Measurements from ENCODE around the gene MED28.
"Not testable (repeated sequence)": the region's sequence is repeated elsewhere in the genome, so short reads cannot be mapped to it uniquely, and the experiment has no call there.

The MED28 gene

DNA sequence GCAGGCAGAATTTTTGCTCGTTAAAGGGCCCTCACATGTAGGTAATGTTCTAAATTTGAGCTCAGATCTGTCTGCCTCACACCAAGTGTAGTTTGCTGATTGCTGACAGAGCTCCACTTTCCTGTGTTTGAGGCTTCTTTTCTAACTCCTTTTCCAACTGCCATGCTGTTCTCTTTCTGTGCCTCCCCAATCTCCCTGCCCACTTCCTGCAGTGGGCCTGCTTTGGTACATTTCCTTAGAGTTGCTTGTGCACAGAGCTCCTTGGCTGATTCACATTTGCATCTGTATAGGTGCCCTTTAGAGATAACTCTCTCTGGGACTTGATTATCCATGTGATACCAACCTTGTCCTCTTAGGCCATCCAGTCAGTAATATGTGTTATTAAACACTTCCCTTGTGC, 4.5 kb downstream of the MED28 start:
- no peak for DNase-seq

DNA sequence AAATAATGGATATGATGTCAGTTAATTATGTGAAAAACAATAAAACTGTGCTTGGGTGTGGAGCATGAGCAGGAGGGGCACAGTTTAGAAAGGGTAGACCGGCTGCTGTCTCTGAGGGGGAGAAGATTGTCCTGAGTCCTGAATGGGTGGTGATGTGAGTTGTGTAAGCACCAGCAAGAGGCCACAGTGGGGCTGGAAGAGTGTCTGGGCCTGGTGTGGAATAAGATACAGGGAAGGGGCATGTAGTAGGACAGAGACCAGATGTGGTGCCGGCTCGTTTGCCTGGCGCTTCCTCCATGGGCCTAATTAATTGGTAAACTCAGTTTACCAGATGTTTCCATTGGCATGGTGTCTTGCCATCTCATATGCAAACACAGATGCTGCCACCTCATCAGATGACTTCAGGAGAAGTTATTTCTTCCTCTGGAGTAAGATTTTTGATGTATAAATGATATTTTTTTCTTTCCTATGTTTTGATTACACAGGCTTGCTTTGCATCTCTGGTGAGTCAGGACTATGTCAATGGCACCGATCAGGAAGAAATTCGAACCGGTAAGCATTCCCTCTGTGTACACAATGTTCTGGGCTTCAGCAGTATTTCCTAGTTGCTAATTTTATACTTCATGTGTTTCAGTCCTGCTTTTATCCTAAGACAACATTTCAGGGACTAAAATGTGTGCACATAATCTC, 5.1 kb downstream of the MED28 start:
- no peak for DNase-seq

- no peak for DNase-seq
Measured at GRCh38 chr4:17623451-17624001, 9.1 kb downstream of the MED28 start.

DNA sequence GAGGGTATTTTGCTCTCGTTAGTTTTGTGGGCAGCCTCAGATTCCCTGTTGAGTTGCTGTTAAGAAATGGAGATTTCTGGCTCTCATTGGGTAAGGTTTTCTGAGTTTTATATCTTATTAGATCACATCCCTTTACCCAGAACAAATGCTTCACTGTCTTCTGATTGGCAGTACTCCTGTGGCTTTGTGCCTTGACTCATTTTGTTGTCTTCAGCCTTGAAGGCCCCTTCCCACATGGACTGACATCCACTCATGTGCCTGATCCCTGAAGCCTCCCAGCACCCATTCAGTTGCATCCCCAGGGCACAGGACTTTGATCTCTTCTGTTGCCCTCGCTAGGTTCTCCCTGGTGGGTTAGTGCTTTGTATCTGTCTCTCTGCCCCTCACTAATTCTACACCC, 10.4 kb downstream of the MED28 start:
- no peak for DNase-seq

DNA sequence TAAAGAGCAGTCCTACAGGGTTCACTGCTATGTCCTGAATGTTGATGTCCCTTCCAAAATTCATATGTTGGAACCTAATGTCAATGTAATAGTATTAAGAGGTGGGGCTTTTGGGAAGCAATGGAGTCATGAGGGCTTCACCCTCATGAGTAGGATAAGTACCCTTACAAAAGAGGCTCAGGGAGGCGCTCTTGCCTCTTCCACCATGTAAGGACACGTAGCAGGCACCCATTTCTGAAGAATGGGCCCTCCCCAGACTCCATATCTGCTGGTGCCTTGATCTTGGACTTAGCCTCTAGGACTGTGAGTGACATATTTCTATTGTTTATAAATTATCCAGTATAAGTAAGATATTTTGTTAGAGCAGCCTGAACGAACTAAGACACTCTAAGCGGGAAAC, 15.8 kb downstream of the MED28 start:
- no peak for DNase-seq

DNA sequence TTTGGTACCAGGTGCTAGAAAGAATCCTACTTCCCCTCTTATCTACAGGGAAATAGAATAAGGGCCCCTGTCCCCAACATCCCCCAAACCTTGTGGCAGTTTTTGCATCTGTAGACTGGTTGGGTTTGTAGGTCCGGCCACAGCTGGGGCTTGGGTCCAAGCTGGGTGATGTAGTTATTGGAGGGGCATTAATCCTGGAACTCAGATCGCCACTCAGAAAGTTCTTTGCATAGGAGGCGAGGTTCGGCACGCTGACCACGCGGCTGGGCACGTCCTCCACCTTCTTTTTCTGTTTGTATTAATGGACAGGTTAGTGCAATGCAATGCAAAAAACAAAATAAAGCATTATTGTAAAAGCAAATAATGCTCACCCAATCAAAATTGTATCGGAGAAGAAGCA, 19.2 kb downstream of the MED28 start:
- DNase-seq: no peak

DNA sequence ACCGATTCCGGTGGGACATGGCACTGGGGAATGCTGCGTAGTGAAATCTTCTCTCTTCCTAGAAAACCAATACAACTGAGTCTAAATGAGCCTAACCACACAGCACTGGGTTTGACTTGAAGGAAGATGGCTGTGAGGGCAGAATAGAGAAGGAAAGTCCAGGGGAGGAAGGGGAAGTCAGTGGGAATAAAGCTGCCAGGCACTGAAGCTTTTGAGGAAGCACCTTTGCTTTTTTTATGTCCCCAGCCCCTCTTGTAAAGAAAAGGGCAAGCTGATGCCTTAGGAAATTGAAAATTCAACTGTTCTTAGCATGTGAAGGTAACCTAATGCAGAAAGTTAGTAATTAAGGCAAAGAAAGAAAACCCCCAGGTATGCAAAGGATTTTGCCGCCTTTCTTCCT, 20.6 kb downstream of the MED28 start:
- no peak for DNase-seq

DNA sequence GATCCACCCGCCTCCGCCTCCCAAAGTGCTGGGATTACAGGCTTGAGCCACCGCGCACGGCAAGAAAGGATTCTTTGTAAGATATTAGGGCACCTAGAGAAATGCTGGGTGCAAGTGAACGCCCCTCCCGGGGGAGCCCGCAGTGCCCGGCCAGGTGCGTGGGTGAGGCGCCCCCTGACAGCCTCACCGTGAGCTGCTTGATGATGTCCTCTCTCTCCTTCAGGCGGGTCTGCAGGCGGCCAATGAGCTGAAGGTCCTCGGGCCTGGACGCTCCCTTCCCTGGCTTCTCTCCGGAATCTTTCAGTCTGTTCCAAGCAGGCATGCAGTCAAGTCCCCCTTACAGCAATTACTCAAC, 21.9 kb downstream of the MED28 start:
- DNase-seq: no peak

GRCh38 chr4:17636696-17637622, 22.5 kb downstream of the MED28 start:
- DNase-seq: peak; percentile 90

- no peak for DNase-seq
Measured at GRCh38 chr4:17639136-17639535, 24.7 kb downstream of the MED28 start.

GRCh38 chr4:17642398-17642783, 27.9 kb downstream of the MED28 start:
- DNase-seq: no peak

DNA sequence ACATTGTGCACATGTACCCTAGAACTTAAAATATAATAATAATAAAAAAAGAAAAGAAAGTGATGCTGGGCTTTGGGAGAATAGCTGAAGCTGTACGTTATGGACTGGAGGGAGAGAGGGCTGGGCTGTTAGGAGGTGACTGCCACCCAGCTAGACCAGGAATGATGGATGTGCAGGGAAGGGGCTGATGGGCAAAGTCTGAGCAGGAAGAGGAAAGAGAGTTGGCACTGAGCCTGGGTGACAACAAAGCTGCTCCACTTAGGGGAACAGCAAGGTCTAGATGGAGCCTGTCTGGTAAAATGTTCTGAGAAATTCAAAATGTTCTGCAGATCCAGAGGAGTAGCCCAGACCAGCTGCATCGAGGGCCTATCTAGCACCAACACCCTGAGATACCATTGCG, 32.3 kb downstream of the MED28 start:
- DNase-seq: no peak

GRCh38 chr4:17647176-17647806, 32.9 kb downstream of the MED28 start:
- no peak for DNase-seq

DNA sequence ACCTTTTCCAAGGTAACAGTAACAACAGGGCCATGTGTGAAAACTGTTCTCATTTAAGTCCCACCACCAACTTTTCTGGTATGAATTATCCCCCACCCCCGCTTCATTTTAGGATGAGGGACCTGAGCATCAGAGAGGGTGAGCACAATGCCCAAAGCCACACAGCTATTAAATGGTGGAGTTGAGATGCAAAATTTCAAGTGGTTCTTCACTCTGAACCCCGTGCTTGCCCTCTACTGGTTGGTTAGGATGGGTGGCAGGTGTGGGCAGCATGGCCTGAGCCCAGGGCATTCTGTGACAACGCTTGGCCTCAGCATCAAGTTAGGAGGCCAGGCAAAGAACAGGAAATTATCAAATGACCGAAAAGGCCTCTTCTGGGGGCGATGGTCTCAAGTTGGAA, 33.5 kb downstream of the MED28 start:
- DNase-seq: no peak

DNA sequence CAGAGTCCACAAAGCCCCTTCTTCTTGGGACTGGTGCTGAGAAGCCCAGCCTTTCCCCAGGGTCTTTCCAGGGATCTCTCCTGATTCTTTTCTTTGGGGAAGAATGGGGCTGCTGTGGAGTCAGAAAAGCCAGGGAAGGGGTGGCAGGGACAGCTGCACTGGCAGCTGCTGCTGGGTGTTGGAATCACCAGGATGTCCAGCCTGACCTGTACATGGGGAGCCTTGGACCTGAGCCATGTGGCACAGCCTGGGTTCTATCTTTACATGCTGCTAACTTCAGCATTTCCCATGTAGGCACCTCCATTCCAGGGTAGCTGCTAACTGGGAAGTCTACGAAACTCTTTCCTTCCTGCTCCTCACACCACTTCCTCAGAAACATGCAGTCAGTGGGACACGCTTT, 36.0 kb downstream of the MED28 start:
- no peak for DNase-seq

DNA sequence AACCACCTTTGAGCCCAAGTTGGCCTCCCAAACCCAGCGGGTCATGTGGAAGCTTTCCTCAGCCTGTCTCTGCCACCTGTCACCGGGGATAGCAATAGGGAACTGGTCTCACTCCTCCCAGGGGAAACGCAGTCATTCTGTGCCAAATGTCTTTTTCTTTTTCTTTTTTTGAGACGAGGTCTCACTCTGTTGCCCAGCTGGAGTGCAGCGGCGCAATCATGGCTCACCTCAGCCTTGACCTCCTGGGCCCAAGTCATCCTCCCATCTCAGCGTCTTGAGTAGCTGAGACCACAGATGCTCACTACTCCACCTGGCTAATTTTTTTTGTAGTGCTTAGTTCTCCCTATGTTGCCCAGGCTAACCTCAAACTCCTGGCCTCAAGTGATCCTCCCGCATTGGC, 40.3 kb downstream of the MED28 start:
- DNase-seq: no peak

DNA sequence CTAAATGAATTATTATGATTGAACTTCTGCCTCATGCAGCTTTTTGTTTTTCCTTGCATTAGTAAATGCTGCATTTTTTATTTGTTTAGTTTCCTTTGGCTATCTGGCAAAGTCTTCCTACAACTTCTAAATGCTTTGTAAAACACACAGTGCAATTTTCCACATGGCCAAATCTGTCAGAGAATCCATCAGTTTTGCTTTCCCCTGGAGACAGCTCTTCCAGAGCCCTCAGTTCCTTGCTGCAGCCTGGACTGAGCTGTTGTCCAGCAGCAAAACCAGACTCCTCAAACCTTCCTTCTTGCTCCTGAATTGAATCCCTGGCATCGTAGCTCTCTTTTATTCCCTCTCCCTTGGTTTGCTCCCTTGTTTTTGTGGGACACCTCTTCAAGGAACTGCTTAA, 42.6 kb downstream of the MED28 start:
- DNase-seq: no peak

DNA sequence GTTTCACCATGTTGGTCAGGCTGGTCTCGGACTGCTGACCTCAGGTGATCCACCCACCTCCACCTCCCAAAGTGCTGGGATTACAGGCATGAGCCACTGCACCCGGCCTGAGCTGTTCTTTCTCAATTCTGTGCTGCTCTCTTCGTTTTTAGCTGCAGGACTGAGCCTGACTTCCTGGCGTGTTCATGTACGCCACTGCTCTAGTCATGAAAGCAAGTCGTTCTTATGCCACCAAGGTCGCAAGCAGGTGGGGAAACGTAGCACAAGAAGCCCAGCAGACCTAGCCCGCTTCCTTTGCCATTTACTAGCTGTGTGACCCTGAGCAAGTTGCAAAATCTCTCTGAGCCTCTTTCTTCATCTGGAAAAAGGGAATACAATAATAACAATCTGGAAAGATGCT, 43.4 kb downstream of the MED28 start:
- DNase-seq: no peak

- DNase-seq: not testable (repeated sequence)
Measured at GRCh38 chr4:17659196-17659595, 44.8 kb downstream of the MED28 start.

GRCh38 chr4:17662694-17663093, 48.3 kb downstream of the MED28 start:
- DNase-seq: no peak

GRCh38 chr4:17664755-17665154, 50.3 kb downstream of the MED28 start:
- DNase-seq: no peak

- DNase-seq: no peak
Measured at GRCh38 chr4:17665346-17665745, 50.9 kb downstream of the MED28 start.

DNA sequence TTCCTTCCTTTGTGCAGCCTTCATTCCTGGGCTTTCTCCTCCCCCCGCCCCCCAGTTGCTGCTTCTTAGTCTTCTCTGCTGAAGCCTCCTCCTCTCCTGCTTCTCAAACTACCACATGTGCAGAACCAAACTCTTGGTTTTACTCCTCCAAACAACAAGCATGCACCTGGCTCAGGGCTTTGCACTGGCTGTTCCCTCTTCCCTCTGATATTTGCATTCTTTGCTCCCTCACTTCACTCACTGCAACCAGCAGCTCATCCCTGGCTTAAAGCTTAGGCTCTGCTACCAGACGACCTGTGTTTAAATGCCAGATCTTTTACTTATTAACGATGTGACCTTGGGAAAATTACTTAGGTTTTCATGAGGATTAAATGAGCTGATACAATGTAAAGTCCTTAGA, 51.4 kb downstream of the MED28 start:
- no peak for DNase-seq

DNA sequence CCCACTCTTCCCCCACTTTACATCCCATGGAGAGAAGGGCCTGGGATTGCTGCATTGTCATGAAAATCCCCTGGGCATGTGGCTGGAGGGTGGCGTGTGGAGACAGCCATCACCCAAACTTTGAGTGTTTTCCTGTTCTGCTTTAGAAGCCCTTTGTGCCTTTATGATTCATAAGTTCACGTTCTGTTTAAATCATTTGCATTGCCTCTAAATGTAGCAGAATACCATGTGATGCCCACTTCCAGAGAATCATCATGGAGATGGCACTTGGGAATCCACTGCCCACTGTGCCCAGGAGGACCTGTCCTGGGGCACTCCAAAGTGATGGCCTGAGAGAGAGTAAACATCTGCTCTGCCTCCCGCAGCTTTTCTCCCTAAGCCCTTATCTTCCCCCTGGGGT, 52.8 kb downstream of the MED28 start:
- DNase-seq: no peak
